GM18508 (cell line): Measurements from ENCODE around the gene FAM3A.

Experiments
- ATAC-seq: cut with Tn5 transposase; IDR thresholded peaks from one replicate; pipeline ENCODE4 v1.9.1; 2021; ENCODE audit warnings: moderate number of reproducible peaks; ENCODE audit not compliant: insufficient read depth, unreplicated experiment

Gene FAM3A

GRCh38 chrX:154483325-154483724 is 32.7 kb downstream of the FAM3A start:
- ATAC-seq, result no peak

- no peak for ATAC-seq
Measured at GRCh38 chrX:154482786-154483185, 33.2 kb downstream of the FAM3A start.

GRCh38 chrX:154481911-154482601 is 34.0 kb downstream of the FAM3A start:
- ATAC-seq, result no peak

GRCh38 chrX:154481195-154481594 is 34.8 kb downstream of the FAM3A start:
- no peak for ATAC-seq

- no peak for ATAC-seq
Measured at GRCh38 chrX:154478728-154479622, 37.1 kb downstream of the FAM3A start, which contains the start of gene LAGE3. TSS of gene LAGE3 (minus strand) at chrX:154479281. CDS start at chrX:154478915, 366 bp downstream.

- ATAC-seq, result no peak
Measured at GRCh38 chrX:154477891-154478477, 38.0 kb downstream of the FAM3A start.

GRCh38 chrX:154476821-154477220 is 39.2 kb downstream of the FAM3A start:
- ATAC-seq, result no peak

GRCh38 chrX:154473683-154474082 is 42.3 kb downstream of the FAM3A start:
- no peak for ATAC-seq

- ATAC-seq, result no peak
Measured at GRCh38 chrX:154472685-154473632, 43.1 kb downstream of the FAM3A start.

- ATAC-seq, result no peak
Measured at GRCh38 chrX:154471839-154472684, 44.0 kb downstream of the FAM3A start.

GRCh38 chrX:154470914-154471568 is 45.0 kb downstream of the FAM3A start:
- no peak for ATAC-seq

GRCh38 chrX:154470434-154470833 is 45.6 kb downstream of the FAM3A start:
- ATAC-seq, result no peak

GRCh38 chrX:154469880-154470279 is 46.2 kb downstream of the FAM3A start:
- no peak for ATAC-seq

- no peak for ATAC-seq
Measured at GRCh38 chrX:154469114-154469513, 46.9 kb downstream of the FAM3A start.

- ATAC-seq, result no peak
Measured at GRCh38 chrX:154468217-154468616, 47.8 kb downstream of the FAM3A start.

GRCh38 chrX:154467556-154467955 is 48.5 kb downstream of the FAM3A start:
- no peak for ATAC-seq

- ATAC-seq, result no peak
Measured at GRCh38 chrX:154466907-154467306, 49.1 kb downstream of the FAM3A start.

- ATAC-seq, result no peak
Measured at GRCh38 chrX:154466036-154466435, 50.0 kb downstream of the FAM3A start.

- ATAC-seq, result no peak
Measured at GRCh38 chrX:154465601-154466000, 50.4 kb downstream of the FAM3A start.
